Psoas muscle (tissue), 8 donors: ENCODE results near the gene MATN1. TPM values are rescaled to one million over a fixed set of nuclear protein-coding genes. Genes with fewer than 3 reads are reported as not detected.

Experiments used
- ATAC-seq, 4 donors: fragments of 200-7000 bp; cut with Tn5 transposase; one replicate each; pipeline ENCODE4 v1.9.1; 2020; ENCODE audit warnings: moderate library complexity in 3 of 4, mild to moderate bottlenecking in 2 of 4
- DNase-seq, 2 donors: peaks; one replicate each; pipeline ENCODE4 v3.0.0-alpha.2; 2020
- H3K27ac ChIP-seq: fragments of 200-600 bp; one replicate; pipeline ENCODE4 v1.8.0; 2022
- H3K27me3 ChIP-seq, 3 donors: fragments of 200-600 bp in 1 of 3; one replicate each; pipeline versions ENCODE4 v1.6.1 to v1.8.0; 2013 to 2022; ENCODE audit warnings: low read length in 2 of 3, mild to moderate bottlenecking in 2 of 3, moderate library complexity in 1 of 3; ENCODE audit not compliant: insufficient read depth in 3 of 3
- H3K36me3 ChIP-seq, 2 donors: fragments of 200-600 bp in 1 of 2; one replicate each; pipeline versions ENCODE4 v1.6.1 to v1.8.0; 2013 to 2022; ENCODE audit warnings: low read depth in 1 of 2, mild to moderate bottlenecking in 1 of 2, moderate library complexity in 1 of 2; ENCODE audit not compliant: insufficient read depth in 1 of 2
- H3K4me1 ChIP-seq: fragments of 200-600 bp; one replicate; pipeline ENCODE4 v1.8.0; 2022
- H3K4me3 ChIP-seq: fragments of 200-600 bp; one replicate; pipeline ENCODE4 v1.8.0; 2022; ENCODE audit warnings: mild to moderate bottlenecking
- H3K9me3 ChIP-seq: fragments of 200-600 bp; one replicate; pipeline ENCODE4 v1.8.0; 2022
- WGBS, 3 donors: extraction: QIAGEN DNeasy Blood & Tissue Kit; methylation state at CpG; one replicate each; pipeline versions ENCODE4 v1.1.6 to v1.1.7; 2013; 5-methylcytosine and 5-hydroxymethylcytosine counted together
- intact Hi-C, 2 donors: fragments of 100-400 bp; cut with DNase I; formaldehyde crosslinking; loops; one replicate each; pipeline versions ENCODE4 v1.11.0 to v1.14.2; 2022
- polyA plus RNA-seq, 3 donors: library from polyadenylated mRNA; stranded (reverse); fragments of 200-250 nt; gene quantifications; one replicate each; pipeline ENCODE4 v1.2.3, GENCODE V29; 2013
- total RNA-seq, 4 donors: library from RNA; stranded (reverse); fragmentation: NEBNext Ultra II Directional in 2 of 4; extraction: Animal tissue kit (Norgen Biotek cat#: 25700) in 2 of 4; gene quantifications; one replicate each; pipeline versions ENCODE4 v1.2.1 to v1.2.4, GENCODE V29; 2021 to 2023
- TF ChIP-seq, protein P1 (sequence below): fragments of 200-600 bp; IDR thresholded peaks from one replicate; pipeline ENCODE4 v1.8.0; 2022; ENCODE audit warnings: antibody characterized with exemption
- donor health status: healthy with polysubstance abuse.
- donor health status: DM: no; HTN: no; CAD: no; lungs with moderate emphysema.
- donor health status: Bipolar disorder and iron deficiency.
- donor health status: healthy.
- donor health status: DM: yes; HTN: yes; CAD: no.
- donor health status: DM: no; HTN: no; CAD: no.
- donor health status: DM: no; HTN: no; CAD: no.
- donor health status: DM: yes; HTN: yes; CAD: no.

The MATN1 gene
- total and polyA plus RNA-seq, 7 donors = 0.03 to 0.07 (median 0.04) TPM; not detected in 4

DNA sequence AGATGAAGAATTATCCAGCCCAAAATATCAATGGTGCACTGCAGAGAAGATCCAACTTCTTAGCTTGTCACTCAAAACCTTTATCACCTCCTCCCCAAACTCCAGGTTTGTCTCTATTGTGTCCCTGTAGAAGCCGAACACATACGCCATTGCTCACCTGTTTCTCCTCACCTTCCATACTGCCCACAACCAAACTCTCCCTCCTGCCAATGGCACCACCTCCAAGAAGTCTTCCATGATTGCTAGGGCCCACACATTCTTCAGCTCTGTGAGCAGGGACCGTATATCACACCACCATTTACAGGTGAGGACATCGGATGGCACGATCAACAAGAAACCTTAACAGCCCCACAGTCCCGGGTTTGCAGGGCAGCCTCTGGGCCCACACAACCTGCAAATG, 31.9 kb upstream of the MATN1 start:
- H3K9me3 ChIP-seq = no peaks in the 10 kb centered on the region
- 86 to 90% (median 88%) methylated on average over 6 of the region's 6 CpGs for WGBS, 3 donors
- DNase-seq = no peak
- no peak overlapping the region for H3K27ac ChIP-seq
- ATAC-seq = no peak
- H3K36me3 ChIP-seq = no peaks in the 10 kb centered on the region
- peaks cover 11% of the 10 kb centered on the region for H3K4me1 ChIP-seq
- TF ChIP-seq, protein P1, sequence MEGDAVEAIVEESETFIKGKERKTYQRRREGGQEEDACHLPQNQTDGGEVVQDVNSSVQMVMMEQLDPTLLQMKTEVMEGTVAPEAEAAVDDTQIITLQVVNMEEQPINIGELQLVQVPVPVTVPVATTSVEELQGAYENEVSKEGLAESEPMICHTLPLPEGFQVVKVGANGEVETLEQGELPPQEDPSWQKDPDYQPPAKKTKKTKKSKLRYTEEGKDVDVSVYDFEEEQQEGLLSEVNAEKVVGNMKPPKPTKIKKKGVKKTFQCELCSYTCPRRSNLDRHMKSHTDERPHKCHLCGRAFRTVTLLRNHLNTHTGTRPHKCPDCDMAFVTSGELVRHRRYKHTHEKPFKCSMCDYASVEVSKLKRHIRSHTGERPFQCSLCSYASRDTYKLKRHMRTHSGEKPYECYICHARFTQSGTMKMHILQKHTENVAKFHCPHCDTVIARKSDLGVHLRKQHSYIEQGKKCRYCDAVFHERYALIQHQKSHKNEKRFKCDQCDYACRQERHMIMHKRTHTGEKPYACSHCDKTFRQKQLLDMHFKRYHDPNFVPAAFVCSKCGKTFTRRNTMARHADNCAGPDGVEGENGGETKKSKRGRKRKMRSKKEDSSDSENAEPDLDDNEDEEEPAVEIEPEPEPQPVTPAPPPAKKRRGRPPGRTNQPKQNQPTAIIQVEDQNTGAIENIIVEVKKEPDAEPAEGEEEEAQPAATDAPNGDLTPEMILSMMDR = no peak
- intact Hi-C loops = no loop called here
- peaks cover 0 to 2% (median 0%) of the 10 kb centered on the region in 3 donors for H3K27me3 ChIP-seq
- H3K4me3 ChIP-seq = no peak overlapping the region

GRCh38 chr1:30754684-30755171, 31.3 kb upstream of the MATN1 start:
- ATAC-seq (peak; percentile 65 to 83 (median 72)), DNase-seq (no peak)
- no peaks in the 10 kb centered on the region for H3K36me3 ChIP-seq
- 61 to 68% (median 65%) methylated on average over 9 of the region's 9 CpGs for WGBS, 3 donors
- intact Hi-C loops = no loop called here
- no peak overlapping the region for H3K27ac ChIP-seq
- TF ChIP-seq, protein P1 = no peak
- no peak overlapping the region for H3K4me3 ChIP-seq
- H3K9me3 ChIP-seq = no peaks in the 10 kb centered on the region
- peaks cover 11% of the 10 kb centered on the region for H3K4me1 ChIP-seq
- peaks cover 0 to 2% (median 0%) of the 10 kb centered on the region in 3 donors for H3K27me3 ChIP-seq

DNA sequence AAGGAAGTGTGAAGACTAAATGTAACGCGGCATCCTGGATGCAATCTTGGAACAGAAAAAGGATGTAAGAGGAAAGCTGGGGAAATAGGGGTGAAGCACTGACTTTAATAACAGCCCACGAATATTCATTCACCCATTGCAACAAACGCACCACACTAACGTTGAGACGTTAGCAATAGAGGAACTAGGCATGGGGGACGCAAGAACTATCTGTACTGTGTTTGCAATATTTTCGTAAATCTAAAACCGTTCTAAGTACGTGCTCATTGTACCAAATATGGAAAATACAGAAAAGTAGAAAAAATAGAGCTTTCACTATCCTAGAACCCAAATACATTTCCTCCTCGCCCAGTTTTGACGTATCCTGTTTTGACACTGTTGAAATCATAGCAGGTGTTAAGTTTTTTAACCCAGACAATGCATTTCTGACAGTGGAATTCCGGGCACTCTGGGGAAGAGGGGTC, 30.3 kb upstream of the MATN1 start:
- DNase-seq (no peak), ATAC-seq (no peak)
- peaks cover 0 to 2% (median 0%) of the 10 kb centered on the region in 3 donors for H3K27me3 ChIP-seq
- intact Hi-C loops = no loop called here
- no peaks in the 10 kb centered on the region for H3K36me3 ChIP-seq
- H3K4me1 ChIP-seq = peaks cover 11% of the 10 kb centered on the region
- 72 to 78% (median 73%) methylated on average over 13 of the region's 13 CpGs for WGBS, 3 donors
- no peak overlapping the region for H3K4me3 ChIP-seq
- TF ChIP-seq, protein P1 = no peak
- H3K27ac ChIP-seq = no peak overlapping the region
- no peaks in the 10 kb centered on the region for H3K9me3 ChIP-seq

GRCh38 chr1:30753118-30753517, 29.7 kb upstream of the MATN1 start:
- H3K4me1 ChIP-seq = peaks cover 10% of the 10 kb centered on the region

More at GRCh38 chr1:30753118-30753517, 29.7 kb upstream of the MATN1 start:
- H3K36me3 ChIP-seq = no peaks in the 10 kb centered on the region
- ATAC-seq (no peak), DNase-seq (no peak)
- H3K4me3 ChIP-seq = no peak overlapping the region
- H3K27me3 ChIP-seq = peaks cover 0 to 2% (median 0%) of the 10 kb centered on the region in 3 donors
- intact Hi-C loops = no loop called here
- TF ChIP-seq, protein P1 = no peak
- H3K27ac ChIP-seq = no peak overlapping the region
- no peaks in the 10 kb centered on the region for H3K9me3 ChIP-seq
- 87 to 90% (median 88%) methylated on average over 3 of the region's 3 CpGs for whole genome bisulfite sequencing, 3 donors
